GM12892 (cell line): Measurements from ENCODE around the gene KRTAP5-5.
"Not testable (repeated sequence)": the region's sequence is repeated elsewhere in the genome, so short reads cannot be mapped to it uniquely, and the experiment has no call there.

ENCODE experiments used
- POLR2A ChIP-seq: IDR thresholded peaks from 2 replicates; pipeline ENCODE4 v1.6.1; 2011; ENCODE audit warnings: low read depth, low read length, control low read depth
- POLR2AphosphoS5 ChIP-seq: IDR thresholded peaks from 2 replicates; pipeline ENCODE4 v1.6.1; 2011; ENCODE audit warnings: low read depth, low read length, control low read depth
- TAF1 ChIP-seq: IDR thresholded peaks from 2 replicates; pipeline ENCODE4 v1.6.1; 2011; ENCODE audit warnings: low read depth, mild to moderate bottlenecking, control low read depth, low read length, borderline replicate concordance

DNA sequence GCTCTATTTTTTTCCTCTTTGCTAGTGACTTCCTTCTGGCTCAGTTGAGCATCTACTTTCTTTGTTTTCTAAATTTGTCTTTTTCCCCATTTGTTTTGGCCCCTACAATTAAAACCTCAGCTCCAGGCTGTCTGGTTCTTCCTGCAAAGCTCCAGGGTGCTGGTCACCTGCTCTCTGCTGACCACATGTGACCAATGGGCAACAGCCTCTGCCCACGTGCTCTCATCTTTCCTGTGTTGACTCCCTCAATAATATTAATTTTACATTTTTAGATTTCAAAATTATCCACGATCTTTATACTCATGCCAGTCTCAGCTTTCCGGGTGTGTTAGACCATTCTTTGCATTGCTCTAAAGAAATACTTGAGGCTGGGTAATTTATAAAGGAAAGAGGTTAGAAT, 31.2 kb upstream of the KRTAP5-5 start:
- TF ChIP-seq POLR2A, TAF1, POLR2AphosphoS5: not testable (repeated sequence)
